K562 (cell line): ENCODE data around the gene PRKX. TPM values are rescaled to one million over a fixed set of nuclear protein-coding genes. Genes with fewer than 3 reads are reported as not detected.
A peak's percentile ranks its signal among the peaks of the same experiment; 100 is the strongest.
"Not testable (repeated sequence)": the region's sequence is repeated elsewhere in the genome, so short reads cannot be mapped to it uniquely, and the experiment has no call there.

Source experiments
- CTBP1 ChIP-seq: fragments of 450-650 bp; IDR thresholded peaks from 2 replicates; pipeline ENCODE4 v1.6.1; 2016; ENCODE audit warnings: borderline replicate concordance
- DDX20 ChIP-seq: fragments of 450-650 bp; IDR thresholded peaks from 2 replicates; pipeline ENCODE4 v1.6.1; 2016; ENCODE audit warnings: missing genetic modification characterization, low read depth, mild to moderate bottlenecking, missing compliant biosample characterization, moderate library complexity
- E2F3 ChIP-seq: fragments of 250-450 bp; sonication (Bioruptor Pico); IDR thresholded peaks from 2 replicates; pipeline ENCODE4 v1.4.0; 2020; ENCODE audit warnings: mild to moderate bottlenecking
- HOXB6 ChIP-seq: fragments of 250-450 bp; sonication (Bioruptor Pico); IDR thresholded peaks from 2 replicates; pipeline ENCODE4 v1.5.1; 2022; ENCODE audit warnings: mild to moderate bottlenecking, borderline replicate concordance
- JUND ChIP-seq, 2 experiments: IDR thresholded peaks; 2 replicates in 1 of 2; 3 replicates in 1 of 2; pipeline ENCODE4 v1.6.1; 2011; ENCODE audit warnings: borderline replicate concordance in 2 of 2, low read depth in 2 of 2, low read length in 2 of 2, improper control_type of control experiment in 1 of 2, missing biosample characterization in 1 of 2, missing genetic modification characterization in 1 of 2, missing genetic modification reagents in 1 of 2
- KLF1 ChIP-seq: fragments of 450-650 bp; IDR thresholded peaks from 2 replicates; pipeline ENCODE4 v1.6.1; 2016; ENCODE audit warnings: missing genetic modification characterization, missing compliant biosample characterization
- NFE2 ChIP-seq: IDR thresholded peaks from 2 replicates; pipeline ENCODE4 v1.6.1; 2014; ENCODE audit warnings: antibody characterized with exemption, low read depth
- OTX1 ChIP-seq: fragments of 450-650 bp; formaldehyde crosslinking; IDR thresholded peaks from 2 replicates; pipeline ENCODE4 v1.4.0; 2022; ENCODE audit warnings: mild to moderate bottlenecking
- PTRF ChIP-seq: fragments of 450-650 bp; IDR thresholded peaks from 2 replicates; pipeline ENCODE4 v1.6.1; 2016; ENCODE audit warnings: mild to moderate bottlenecking, missing genetic modification characterization, missing compliant biosample characterization
- PYGO2 ChIP-seq: fragments of 450-650 bp; IDR thresholded peaks from 2 replicates; pipeline ENCODE4 v1.6.1; 2016; ENCODE audit warnings: mild to moderate bottlenecking, missing genetic modification characterization, moderate library complexity, missing compliant biosample characterization
- RFX7 ChIP-seq: fragments of 250-450 bp; sonication (Bioruptor Pico); IDR thresholded peaks from 2 replicates; pipeline ENCODE4 v1.5.1; 2021; ENCODE audit warnings: mild to moderate bottlenecking
- TEAD1 ChIP-seq, 2 experiments: fragments of 450-650 bp in 1 of 2; sonication (generic) in 1 of 2; formaldehyde crosslinking; IDR thresholded peaks; 2 replicates each; pipeline versions ENCODE4 v1.4.0 to v1.8.0; 2020 to 2022; ENCODE audit warnings: mild to moderate bottlenecking in 2 of 2, missing genetic modification reagents in 1 of 2
- TRIM24 ChIP-seq, 2 experiments: fragments of 450-650 bp; IDR thresholded peaks; 2 replicates each; pipeline ENCODE4 v1.6.1; 2016
- VEZF1 ChIP-seq: fragments of 200-800 bp; sonication (Bioruptor generic); IDR thresholded peaks from 2 replicates; pipeline ENCODE4 v1.6.1; 2017; ENCODE audit warnings: missing genetic modification characterization, missing compliant biosample characterization
- YY1 ChIP-seq, 3 experiments: IDR thresholded peaks; 2 replicates each; pipeline ENCODE4 v1.6.1; 2011; ENCODE audit warnings: low read length in 2 of 3, mild to moderate bottlenecking in 2 of 3, moderate library complexity in 2 of 3, borderline replicate concordance in 1 of 3, control low read depth in 1 of 3, low read depth in 1 of 3; ENCODE audit not compliant: insufficient read depth in 3 of 3, insufficient replicate concordance in 2 of 3, control insufficient read depth in 1 of 3, insufficient read length in 1 of 3; ENCODE audit errors: extremely low read depth in 1 of 3
- ZFP30 ChIP-seq: fragments of 250-450 bp; sonication (Bioruptor Pico); IDR thresholded peaks from 2 replicates; pipeline ENCODE4 v1.8.0; 2022; ENCODE audit warnings: moderate library complexity, mild to moderate bottlenecking, inconsistent platforms, borderline replicate concordance
- ZNF395 ChIP-seq: fragments of 200-800 bp; sonication (Bioruptor generic); IDR thresholded peaks from 2 replicates; pipeline ENCODE4 v1.6.1; 2017; ENCODE audit warnings: missing genetic modification characterization, missing compliant biosample characterization
- ZNF41 ChIP-seq: fragments of 250-450 bp; sonication (Bioruptor Pico); conservative IDR thresholded peaks from 2 replicates; pipeline ENCODE4 v1.4.0; 2020; ENCODE audit warnings: mild to moderate bottlenecking
- ZNF57 ChIP-seq: fragments of 450-650 bp; formaldehyde crosslinking; IDR thresholded peaks from 2 replicates; pipeline ENCODE4 v1.4.0; 2020; ENCODE audit warnings: mild to moderate bottlenecking, moderate library complexity
- ZNF76 ChIP-seq: fragments of 250-450 bp; sonication (Bioruptor Pico); IDR thresholded peaks from 2 replicates; pipeline ENCODE4 v1.4.0; 2020; ENCODE audit warnings: mild to moderate bottlenecking, moderate library complexity, borderline replicate concordance
- polyA plus RNA-seq, 8 experiments: library from polyadenylated mRNA; depleted of rRNA in 4 of 8; stranded (reverse) in 5 of 8; unstranded in 3 of 8; fragments of >200 nt; fragmentation: Nextera tagmentation in 2 of 8; fragmentation: Illumina TruSeq in 1 of 8; extraction: Ambion mirVana in 2 of 8; extraction: Trizol in 1 of 8; gene quantifications; 2 replicates each; pipeline versions ENCODE4 v1.2.1 to v1.2.3, GENCODE V29; 2011 to 2014; ENCODE audit warnings: inconsistent platforms in 1 of 8, missing spikeins in 1 of 8
- total RNA-seq, 7 experiments: library from RNA; depleted of rRNA in 6 of 7; stranded (reverse); fragments of >200 nt in 6 of 7; fragmentation: Illumina TruSeq in 2 of 7; extraction: Trizol in 2 of 7; gene quantifications; 2 replicates each; pipeline versions ENCODE4 v1.2.1 to v1.2.3, GENCODE V29; 2011 to 2021; ENCODE audit warnings: low replicate concordance in 1 of 7
- TF ChIP-seq, protein P1 (sequence below): fragments of 450-650 bp; IDR thresholded peaks from 2 replicates; pipeline ENCODE4 v1.6.1; 2017; ENCODE audit warnings: antibody characterized with exemption, mild to moderate bottlenecking

PRKX gene
- total and polyA plus RNA-seq, 9 of the 15 experiments (the other 6 are each of a cell fraction or from before 2014, with no cell fraction given), result 3.3 to 29.4 (median 23.7) TPM

DNA sequence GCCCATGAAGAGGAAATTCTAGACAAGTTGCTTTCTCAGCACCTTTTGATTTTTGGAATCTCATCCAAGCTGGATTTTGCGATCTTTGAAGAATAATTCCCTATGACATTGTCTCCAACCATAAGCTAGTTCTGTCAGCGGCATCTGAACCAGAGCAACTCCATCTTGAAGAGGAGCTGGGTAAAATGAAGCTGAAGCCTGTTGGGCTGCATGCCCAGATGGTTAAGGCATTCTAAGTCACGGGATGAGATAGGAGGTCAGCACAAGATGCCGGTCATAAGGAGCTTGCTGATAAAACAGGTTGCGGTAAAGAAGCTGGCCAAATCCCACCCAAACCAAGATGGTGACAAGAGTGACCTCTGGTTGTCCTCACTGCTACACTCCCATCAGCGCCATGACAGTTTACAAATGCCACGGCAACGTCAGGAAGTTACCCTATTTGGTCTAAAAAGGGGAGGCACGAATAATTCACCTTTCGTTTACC is 12.0 kb downstream of the PRKX start (continued):
- peak; percentile 77 for TF ChIP-seq VEZF1
- peak; percentile 27 to 40; a peak in 2 of 4 replicates for TF ChIP-seq TRIM24 (IDR thresholded peaks at IDR 0.05)
- peak; percentile 98 for TF ChIP-seq ZNF76 (CRISPR knock-in tag)
- peak; percentile 95 for TF ChIP-seq E2F3 (CRISPR knock-in tag)
- peak; percentile 98 for TF ChIP-seq ZNF41 (CRISPR knock-in tag)
- peak; percentile 96 for TF ChIP-seq DDX20 (tag)
- peak; percentile 100 for TF ChIP-seq ZNF395 (CRISPR knock-in tag)
- TF ChIP-seq ZNF57 (CRISPR knock-in tag), result peak; percentile 74; the same call in 1 of the 2 replicates
- not testable (repeated sequence) for TF ChIP-seq JUND (IDR thresholded peaks at IDR 0.05; ENCODE audit: borderline replicate concordance, low read depth, low read length)
- peak; percentile 52; the same call in 2 of the 3 replicates for TF ChIP-seq JUND (tag; IDR thresholded peaks at IDR 0.05; ENCODE audit: borderline replicate concordance, low read depth, low read length)
- TF ChIP-seq, protein P1, sequence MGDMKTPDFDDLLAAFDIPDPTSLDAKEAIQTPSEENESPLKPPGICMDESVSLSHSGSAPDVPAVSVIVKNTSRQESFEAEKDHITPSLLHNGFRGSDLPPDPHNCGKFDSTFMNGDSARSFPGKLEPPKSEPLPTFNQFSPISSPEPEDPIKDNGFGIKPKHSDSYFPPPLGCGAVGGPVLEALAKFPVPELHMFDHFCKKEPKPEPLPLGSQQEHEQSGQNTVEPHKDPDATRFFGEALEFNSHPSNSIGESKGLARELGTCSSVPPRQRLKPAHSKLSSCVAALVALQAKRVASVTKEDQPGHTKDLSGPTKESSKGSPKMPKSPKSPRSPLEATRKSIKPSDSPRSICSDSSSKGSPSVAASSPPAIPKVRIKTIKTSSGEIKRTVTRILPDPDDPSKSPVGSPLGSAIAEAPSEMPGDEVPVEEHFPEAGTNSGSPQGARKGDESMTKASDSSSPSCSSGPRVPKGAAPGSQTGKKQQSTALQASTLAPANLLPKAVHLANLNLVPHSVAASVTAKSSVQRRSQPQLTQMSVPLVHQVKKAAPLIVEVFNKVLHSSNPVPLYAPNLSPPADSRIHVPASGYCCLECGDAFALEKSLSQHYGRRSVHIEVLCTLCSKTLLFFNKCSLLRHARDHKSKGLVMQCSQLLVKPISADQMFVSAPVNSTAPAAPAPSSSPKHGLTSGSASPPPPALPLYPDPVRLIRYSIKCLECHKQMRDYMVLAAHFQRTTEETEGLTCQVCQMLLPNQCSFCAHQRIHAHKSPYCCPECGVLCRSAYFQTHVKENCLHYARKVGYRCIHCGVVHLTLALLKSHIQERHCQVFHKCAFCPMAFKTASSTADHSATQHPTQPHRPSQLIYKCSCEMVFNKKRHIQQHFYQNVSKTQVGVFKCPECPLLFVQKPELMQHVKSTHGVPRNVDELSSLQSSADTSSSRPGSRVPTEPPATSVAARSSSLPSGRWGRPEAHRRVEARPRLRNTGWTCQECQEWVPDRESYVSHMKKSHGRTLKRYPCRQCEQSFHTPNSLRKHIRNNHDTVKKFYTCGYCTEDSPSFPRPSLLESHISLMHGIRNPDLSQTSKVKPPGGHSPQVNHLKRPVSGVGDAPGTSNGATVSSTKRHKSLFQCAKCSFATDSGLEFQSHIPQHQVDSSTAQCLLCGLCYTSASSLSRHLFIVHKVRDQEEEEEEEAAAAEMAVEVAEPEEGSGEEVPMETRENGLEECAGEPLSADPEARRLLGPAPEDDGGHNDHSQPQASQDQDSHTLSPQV, result peak; percentile 100
- TF ChIP-seq CTBP1, result 0 out of 2 replicates have a peak, but pooled peaks have one; percentile 17
- TF ChIP-seq HOXB6, result peak; percentile 87
- peak; percentile 83 for TF ChIP-seq KLF1
- TF ChIP-seq ZFP30 (CRISPR knock-in tag), result 0 out of 2 replicates have a peak, but pooled peaks have one; percentile 6
- peak; percentile 93 for TF ChIP-seq PTRF (tag)
- peak; percentile 16 to 77 (median 38) for TF ChIP-seq YY1 (IDR thresholded peaks at IDR 0.05; ENCODE audit: borderline replicate concordance in 1 of 3, control insufficient read depth in 1 of 3, extremely low read depth in 1 of 3, insufficient read depth in 3 of 3, insufficient read length in 1 of 3, insufficient replicate concordance in 2 of 3, low read depth in 1 of 3, low read length in 2 of 3)
- TF ChIP-seq OTX1, result peak; percentile 97
- peak; percentile 95 for TF ChIP-seq PYGO2
- TF ChIP-seq RFX7, result peak; percentile 93
- peak in 1 of 2 experiments; percentile 99; a peak in 2 of 4 replicates for TF ChIP-seq TEAD1 (CRISPR knock-in tag; IDR thresholded peaks at IDR 0.05)
- TF ChIP-seq NFE2, result peak; percentile 24; the same call in 1 of the 2 replicates
